Transverse colon (tissue), 4 donors: ENCODE data around the gene HOXB4. TPM values are rescaled to one million over a fixed set of nuclear protein-coding genes. Genes with fewer than 3 reads are reported as not detected.

Experiments
- DNase-seq: peaks from one replicate; pipeline ENCODE4 v3.0.0-alpha.2; 2019
- H3K27ac ChIP-seq, 4 donors: fragments of 200-600 bp; sonication (generic); 2 replicates each; pipeline ENCODE4 v1.5.1; 2016 to 2018; ENCODE audit warnings: inconsistent platforms in 4 of 4
- H3K27me3 ChIP-seq: fragments of 200-600 bp; sonication (generic); 2 replicates; pipeline ENCODE4 v1.5.1; 2017; ENCODE audit warnings: inconsistent platforms
- H3K36me3 ChIP-seq, 4 donors: fragments of 200-600 bp; sonication (generic); 2 replicates each; pipeline ENCODE4 v1.5.1; 2017 to 2019; ENCODE audit warnings: inconsistent platforms in 4 of 4
- H3K4me1 ChIP-seq, 4 donors: fragments of 200-600 bp; sonication (generic); 2 replicates each; pipeline ENCODE4 v1.5.1; 2017 to 2020; ENCODE audit warnings: inconsistent platforms in 4 of 4
- H3K4me3 ChIP-seq, 4 donors: fragments of 200-600 bp; sonication (generic); 1 replicate in 1 of 4; 2 replicates in 3 of 4; pipeline versions ENCODE4 v1.5.1 to v1.6.1; 2017 to 2019; ENCODE audit warnings: inconsistent platforms in 4 of 4
- H3K9me3 ChIP-seq, 2 donors: fragments of 200-600 bp; sonication (generic); 2 replicates each; pipeline ENCODE4 v1.5.1; 2017 to 2019; ENCODE audit warnings: inconsistent platforms in 2 of 2
- EP300 ChIP-seq: sonication (generic); formaldehyde crosslinking; IDR thresholded peaks from one replicate; pipeline ENCODE4 v1.6.1; 2017; ENCODE audit warnings: antibody characterized with exemption, low read depth
- POLR2A ChIP-seq: fragments of 450-650 bp; IDR thresholded peaks from one replicate; pipeline ENCODE4 v1.6.1; 2016; ENCODE audit warnings: antibody characterized with exemption, mild to moderate bottlenecking, moderate library complexity
- POLR2AphosphoS5 ChIP-seq, 3 donors: sonication (generic); formaldehyde crosslinking; IDR thresholded peaks; one replicate each; pipeline ENCODE4 v1.6.1; 2016; ENCODE audit warnings: antibody characterized with exemption in 3 of 3
- WGBS, 2 donors: methylation state at CpG; one replicate each; pipeline ENCODE4 v1.1.5; 2018; ENCODE audit warnings: low coverage in 1 of 2; 5-methylcytosine and 5-hydroxymethylcytosine counted together
- in situ Hi-C, 4 donors: fragments of 200-750 bp; cut with MboI; loops; one replicate each; pipeline versions ENCODE4 v1.15.0 to v1.15.1; 2017; ENCODE audit warnings: low sequenced_read_pairs in 3 of 4, low pct_ligation_motif_present in 1 of 4, low pct_unique_long_range_greater_than_20kb in 1 of 4
- intact Hi-C: fragments of 100-400 bp; cut with DNase I; formaldehyde crosslinking; loops from one replicate; pipeline ENCODE4 v1.15.1; 2023; ENCODE audit warnings: low total_unique reads
- total RNA-seq, 4 donors: library from RNA; depleted of rRNA; stranded (reverse); fragments of >200 nt; gene quantifications; one replicate each; pipeline ENCODE4 v1.1.0, GENCODE V29; 2016
- TF ChIP-seq, protein P1 (sequence below), 5 experiments: fragments of 200-600 bp in 3 of 5; fragments of 450-650 bp in 2 of 5; sonication (generic) in 3 of 5; IDR thresholded peaks; 1 replicate in 2 of 5; 2 replicates in 3 of 5; pipeline ENCODE4 v1.5.1; 2016 to 2017; ENCODE audit warnings: antibody characterized with exemption in 5 of 5, inconsistent platforms in 3 of 5, mild to moderate bottlenecking in 2 of 5, moderate library complexity in 1 of 5

The HOXB4 gene
- total RNA-seq, 4 donors from 2014 or later, result 1.9 to 4.8 (median 2.0) TPM; not detected in 1

DNA sequence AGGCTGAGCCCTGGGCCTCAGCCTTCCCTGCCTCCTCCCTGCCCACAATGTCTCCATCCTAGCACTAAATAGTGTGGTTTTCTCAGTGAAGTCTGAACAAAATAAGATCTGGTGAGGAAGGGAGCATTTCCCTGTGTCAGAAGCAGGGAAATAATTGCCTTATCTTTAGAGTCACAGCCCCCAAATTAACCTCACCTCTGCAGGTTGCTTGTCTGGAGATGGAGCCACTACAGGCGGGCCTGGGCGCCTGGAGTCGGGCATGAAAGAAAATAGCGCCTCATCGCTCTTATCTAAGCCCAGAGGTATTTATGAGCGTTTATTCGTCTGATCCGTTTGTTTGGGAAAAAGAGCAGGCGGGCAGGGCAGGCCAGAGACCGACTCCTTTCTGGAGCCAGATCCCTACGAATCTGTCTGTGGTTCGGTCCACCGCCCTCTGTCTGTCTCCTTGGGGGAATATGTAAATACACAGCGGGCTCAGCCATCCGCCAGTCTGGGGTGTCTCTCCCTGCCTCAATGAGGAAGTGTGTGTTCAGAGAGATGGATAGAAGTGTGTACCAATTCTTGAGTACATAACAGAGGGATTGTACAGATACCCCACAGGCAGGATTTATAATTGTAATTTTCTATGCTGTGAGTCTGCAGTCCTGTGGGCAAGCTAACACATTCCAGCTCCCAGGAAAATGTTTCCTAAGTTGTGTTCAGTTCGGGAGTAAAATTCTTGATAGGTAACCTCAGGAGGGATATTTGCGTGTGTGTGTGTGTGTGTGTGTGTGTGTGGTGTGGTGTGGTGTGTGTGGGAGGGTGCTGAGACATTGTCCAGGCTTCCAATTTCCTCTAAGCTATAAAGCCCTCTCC is 22.3 kb upstream of the HOXB4 start:
- H3K27ac ChIP-seq, result peak overlapping the region; percentile 3 to 95 (median 89)
- no peaks in the 10 kb centered on the region for H3K36me3 ChIP-seq
- WGBS, 2 donors, result 20 to 49% methylated on average over 1 to 17 of the region's 17 CpGs
- in situ Hi-C loops, result no loop called here
- no peaks in the 10 kb centered on the region for H3K9me3 ChIP-seq
- peaks cover 16% of the 10 kb centered on the region for H3K27me3 ChIP-seq
- TF ChIP-seq POLR2A, result no peak
- no peak for TF ChIP-seq EP300
- TF ChIP-seq POLR2AphosphoS5 (IDR thresholded peaks at IDR 0.05), result no peak
- TF ChIP-seq, protein P1, sequence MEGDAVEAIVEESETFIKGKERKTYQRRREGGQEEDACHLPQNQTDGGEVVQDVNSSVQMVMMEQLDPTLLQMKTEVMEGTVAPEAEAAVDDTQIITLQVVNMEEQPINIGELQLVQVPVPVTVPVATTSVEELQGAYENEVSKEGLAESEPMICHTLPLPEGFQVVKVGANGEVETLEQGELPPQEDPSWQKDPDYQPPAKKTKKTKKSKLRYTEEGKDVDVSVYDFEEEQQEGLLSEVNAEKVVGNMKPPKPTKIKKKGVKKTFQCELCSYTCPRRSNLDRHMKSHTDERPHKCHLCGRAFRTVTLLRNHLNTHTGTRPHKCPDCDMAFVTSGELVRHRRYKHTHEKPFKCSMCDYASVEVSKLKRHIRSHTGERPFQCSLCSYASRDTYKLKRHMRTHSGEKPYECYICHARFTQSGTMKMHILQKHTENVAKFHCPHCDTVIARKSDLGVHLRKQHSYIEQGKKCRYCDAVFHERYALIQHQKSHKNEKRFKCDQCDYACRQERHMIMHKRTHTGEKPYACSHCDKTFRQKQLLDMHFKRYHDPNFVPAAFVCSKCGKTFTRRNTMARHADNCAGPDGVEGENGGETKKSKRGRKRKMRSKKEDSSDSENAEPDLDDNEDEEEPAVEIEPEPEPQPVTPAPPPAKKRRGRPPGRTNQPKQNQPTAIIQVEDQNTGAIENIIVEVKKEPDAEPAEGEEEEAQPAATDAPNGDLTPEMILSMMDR (IDR thresholded peaks at IDR 0.05), result no peak
- intact Hi-C loops, result no loop called here
- peak; percentile 34 for DNase-seq
- H3K4me3 ChIP-seq, result no peak overlapping the region
- H3K4me1 ChIP-seq, result peaks cover 15 to 71% (median 58%) of the 10 kb centered on the region in 4 donors

DNA sequence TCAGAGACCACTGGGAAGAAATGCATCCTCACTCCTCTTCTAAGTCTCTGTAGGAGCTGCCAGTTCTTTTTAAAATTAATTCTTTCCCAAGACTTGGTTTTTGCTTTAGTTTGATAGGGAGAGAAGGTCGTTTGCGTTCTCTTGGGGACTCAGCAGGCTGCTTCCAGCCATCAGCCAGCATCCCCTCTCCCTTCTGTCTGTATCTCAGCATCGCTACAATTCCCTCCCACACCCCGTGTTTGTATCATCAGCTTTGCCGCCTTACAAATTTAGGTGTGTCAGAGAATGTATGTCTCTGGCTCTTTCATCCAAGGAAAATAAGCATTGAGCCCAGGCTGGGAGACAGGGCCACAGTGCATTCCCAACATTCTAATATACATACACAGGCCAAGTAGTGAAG is 21.2 kb upstream of the HOXB4 start:
- Histone ChIP-seq H3K27me3 (peaks cover 16% of the 10 kb centered on the region), H3K36me3 (peaks cover 0 to 5% (median 0%) of the 10 kb centered on the region in 4 donors), H3K27ac (peak overlapping the region; percentile 89 to 95 (median 92)), H3K9me3 (no peaks in the 10 kb centered on the region), H3K4me1 (peaks cover 15 to 77% (median 59%) of the 10 kb centered on the region in 4 donors), H3K4me3 (no peak overlapping the region)
- intact Hi-C loops (loop anchor here (5.0 kb wide), 1 partner anchor 247 kb away; no protein-coding TSS in a partner anchor), in situ Hi-C loops (loop anchor here in 2 of 4 donors (10.0 kb wide), 2 partner anchors 105 to 255 kb away; no protein-coding TSS in a partner anchor)
- no peak for DNase-seq
- 61 to 67% methylated on average over 5 of the region's 5 CpGs for WGBS, 2 donors
- TF ChIP-seq EP300 (no peak), POLR2AphosphoS5 (IDR thresholded peaks at IDR 0.05) (no peak), POLR2A (no peak)
- TF ChIP-seq, protein P1 (IDR thresholded peaks at IDR 0.05), result no peak

DNA sequence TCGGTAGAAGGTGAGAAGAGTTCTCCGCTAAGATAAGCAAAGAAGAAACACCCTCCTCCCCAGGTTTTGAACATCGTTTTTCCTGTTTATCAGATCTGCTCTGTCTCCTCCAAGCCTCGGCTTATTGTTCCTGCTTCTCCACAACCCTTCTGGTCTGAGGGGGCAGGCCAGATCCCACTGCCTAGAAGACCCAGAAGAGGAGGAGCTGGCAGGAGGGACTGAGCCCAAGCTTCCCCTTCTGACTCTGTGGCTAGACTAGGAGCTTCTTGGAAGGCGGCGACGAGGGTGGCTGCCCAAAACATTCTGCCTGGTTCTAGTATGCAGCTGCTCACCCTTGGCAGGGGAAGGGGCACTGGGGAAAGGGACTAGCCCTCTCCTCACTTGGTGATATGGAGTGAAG is 20.6 kb upstream of the HOXB4 start:
- H3K36me3 ChIP-seq, result peaks cover 0 to 5% (median 0%) of the 10 kb centered on the region in 4 donors
- H3K27me3 ChIP-seq, result peaks cover 11% of the 10 kb centered on the region
- intact Hi-C loops, result loop anchor here (5.0 kb wide), 1 partner anchor 246 kb away; no protein-coding TSS in a partner anchor
- no peaks in the 10 kb centered on the region for H3K9me3 ChIP-seq
- DNase-seq, result no peak
- H3K4me1 ChIP-seq, result peaks cover 15 to 82% (median 59%) of the 10 kb centered on the region in 4 donors
- in situ Hi-C loops, result loop anchor here in 2 of 4 donors (10.0 kb wide), 2 partner anchors 104 to 254 kb away; no protein-coding TSS in a partner anchor
- peak overlapping the region; percentile 89 to 95 (median 92) for H3K27ac ChIP-seq
- TF ChIP-seq EP300 (no peak), POLR2AphosphoS5 (IDR thresholded peaks at IDR 0.05) (no peak)
- TF ChIP-seq, protein P1 (IDR thresholded peaks at IDR 0.05), result no peak
- H3K4me3 ChIP-seq, result peak overlapping the region in 1 of 4 donors; percentile 57
- WGBS, 2 donors, result 35% methylated on average over 7 of the region's 7 CpGs; no CpG with 5 or more reads in 1 of the 2 donors
